OCI-LY7 (cell line): ENCODE data around the gene WNT7B.

Source experiments
- CTCF ChIP-seq: fragments of 200-600 bp; sonication (generic); conservative IDR thresholded peaks from 2 replicates; pipeline ENCODE4 v1.5.1; 2014; ENCODE audit warnings: mild to moderate bottlenecking, antibody characterized with exemption, low read length, moderate library complexity, mixed read lengths
- EZH2phosphoT487 ChIP-seq: fragments of 200-600 bp; sonication (generic); IDR thresholded peaks from 2 replicates; pipeline ENCODE4 v1.6.1; 2018; ENCODE audit warnings: low read depth, borderline replicate concordance, mild to moderate bottlenecking, mixed run types, antibody characterized with exemption, low read length, moderate library complexity, mixed read lengths

GRCh38 chr22:45931042-45931441, 45.9 kb downstream of the WNT7B start:
- TF ChIP-seq CTCF, result no peak
- no peak for TF ChIP-seq EZH2phosphoT487
